Stimulated activated CD8-positive, alpha-beta memory T cell treated with anti-CD3 and anti-CD28 coated beads, Interleukin-12 subunit alpha, Interleukin-12 subunit beta, amount 100 ng/mL, for 24 hours (primary cell): ENCODE data around the gene CDH4.
"Not testable (repeated sequence)": the region's sequence is repeated elsewhere in the genome, so short reads cannot be mapped to it uniquely, and the experiment has no call there.

ENCODE experiments used
- DNase-seq: peaks from one replicate; pipeline ENCODE4 v3.0.0-alpha.2; 2020; ENCODE audit errors: extremely low read depth

Gene CDH4

DNA sequence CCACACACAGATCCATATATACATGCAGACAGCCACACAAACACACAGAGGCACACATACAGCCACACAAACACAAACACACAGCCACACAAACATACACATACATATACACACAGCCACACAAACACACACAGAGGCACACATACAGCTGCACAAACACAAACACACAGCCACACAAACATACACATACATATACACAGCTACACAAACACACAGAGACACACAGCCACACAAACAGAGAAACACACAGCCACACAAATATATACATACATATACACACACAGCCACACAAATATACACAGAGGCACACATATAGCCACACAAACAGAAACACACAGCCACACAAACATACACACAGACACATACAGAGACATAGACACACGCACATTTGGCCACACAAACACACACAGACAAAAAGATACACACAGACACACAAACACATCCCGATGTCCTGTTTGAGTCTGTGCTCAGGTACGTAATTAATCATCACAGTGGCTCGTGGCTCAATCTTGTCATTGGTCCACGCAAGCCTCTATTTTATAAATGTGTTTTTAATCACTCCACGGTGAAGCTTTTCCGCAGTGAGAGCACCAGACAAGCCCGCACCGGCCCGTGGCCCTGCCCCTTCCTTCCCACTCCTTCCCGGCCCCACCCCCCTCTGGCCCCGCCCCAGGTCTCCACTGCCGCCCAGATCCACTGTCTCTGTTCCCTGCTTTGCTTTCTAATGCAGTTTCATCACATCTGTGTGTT, 135.3 kb downstream of the CDH4 start:
- no peak for DNase-seq

DNA sequence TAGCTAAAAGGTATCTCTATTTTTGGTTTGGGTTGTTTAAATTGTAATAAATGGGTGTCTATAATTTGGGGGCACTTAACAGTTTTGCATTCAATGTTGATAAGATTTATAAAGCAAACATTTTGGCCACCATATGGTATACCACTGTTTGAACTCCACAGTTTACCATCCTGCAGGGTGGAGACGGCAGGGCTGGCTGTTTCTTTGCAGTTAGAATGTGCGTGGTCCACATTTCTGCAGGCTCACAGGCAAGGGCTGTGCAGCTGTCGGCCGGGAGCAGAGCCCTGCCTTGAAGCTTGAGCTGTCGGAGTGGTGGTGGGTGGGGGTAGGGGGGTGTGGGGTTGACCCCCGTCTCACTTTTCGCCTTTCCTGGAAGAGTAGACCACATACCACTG, 135.9 kb downstream of the CDH4 start:
- no peak for DNase-seq

DNA sequence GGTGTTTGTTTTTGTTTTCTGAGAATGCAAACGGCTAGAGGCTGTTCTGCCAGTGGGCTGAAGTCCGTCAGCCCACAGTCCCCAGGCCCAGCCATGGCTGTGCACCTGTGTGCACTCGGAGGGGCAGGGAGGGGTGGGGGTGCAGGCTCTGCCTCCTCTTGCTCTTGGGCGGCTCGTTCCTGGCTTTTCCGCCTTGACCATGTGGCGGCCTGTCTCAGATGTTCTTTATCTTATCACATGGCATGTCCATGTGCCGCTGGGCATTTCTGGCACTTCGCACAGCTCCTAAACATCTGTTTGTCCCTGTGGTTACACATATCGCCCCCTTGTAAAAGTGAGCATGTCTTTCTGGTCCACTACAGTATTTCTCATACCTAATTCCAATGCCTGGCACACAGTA, 137.0 kb downstream of the CDH4 start:
- no peak for DNase-seq

DNA sequence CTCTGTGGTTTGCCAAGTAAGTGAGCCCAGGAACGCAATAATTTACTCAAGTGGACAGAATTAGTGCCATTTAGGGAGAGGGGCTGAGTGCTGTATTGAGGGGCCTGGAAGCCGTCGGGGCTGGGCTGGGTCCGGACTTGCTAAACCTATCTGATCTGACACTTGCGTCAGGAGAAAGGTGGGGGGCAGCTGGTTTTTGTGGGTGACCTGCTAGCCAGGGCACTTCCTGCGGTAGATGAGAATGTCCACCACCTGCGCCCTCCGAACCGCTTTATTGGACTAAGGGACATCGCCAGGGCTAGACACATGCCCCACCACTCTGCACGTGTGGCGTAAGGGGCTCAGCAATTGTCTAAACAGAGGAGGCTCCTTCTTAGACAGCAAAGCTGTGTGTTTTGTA, 139.1 kb downstream of the CDH4 start:
- DNase-seq = no peak

DNA sequence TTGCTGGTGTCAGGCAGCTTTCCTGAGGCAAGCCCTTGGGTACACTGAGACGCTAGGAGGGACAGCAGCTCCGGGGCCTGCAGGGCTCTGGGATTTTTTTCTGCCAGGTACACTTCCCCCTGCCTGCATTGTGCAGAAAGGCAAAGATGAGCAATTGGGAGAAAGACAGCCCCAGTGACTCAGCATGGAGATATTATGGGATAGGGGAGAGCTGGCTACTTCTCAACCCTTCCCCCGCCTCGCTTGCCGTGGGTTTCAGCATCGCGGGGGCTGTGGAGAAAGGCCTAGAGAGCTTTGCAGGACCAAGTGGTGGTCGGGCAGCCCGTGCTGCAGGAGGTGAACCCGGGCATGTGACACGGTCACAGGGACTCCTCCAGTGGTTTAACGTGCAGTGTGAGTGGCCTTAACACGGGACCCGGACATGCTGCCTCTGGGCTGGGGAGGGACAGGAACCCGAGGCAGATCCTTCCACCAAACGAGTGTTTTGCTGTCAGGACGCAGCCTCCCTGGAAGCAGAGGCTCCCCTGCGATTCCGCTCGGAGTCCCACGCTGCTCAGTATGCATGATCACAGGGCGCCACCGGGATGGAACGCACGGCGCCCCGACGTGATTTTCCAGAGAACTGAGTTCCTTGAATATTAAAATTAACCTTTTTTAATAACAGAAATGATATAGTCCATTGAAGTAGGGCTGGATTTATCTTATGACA, 139.9 kb downstream of the CDH4 start:
- DNase-seq = no peak

DNA sequence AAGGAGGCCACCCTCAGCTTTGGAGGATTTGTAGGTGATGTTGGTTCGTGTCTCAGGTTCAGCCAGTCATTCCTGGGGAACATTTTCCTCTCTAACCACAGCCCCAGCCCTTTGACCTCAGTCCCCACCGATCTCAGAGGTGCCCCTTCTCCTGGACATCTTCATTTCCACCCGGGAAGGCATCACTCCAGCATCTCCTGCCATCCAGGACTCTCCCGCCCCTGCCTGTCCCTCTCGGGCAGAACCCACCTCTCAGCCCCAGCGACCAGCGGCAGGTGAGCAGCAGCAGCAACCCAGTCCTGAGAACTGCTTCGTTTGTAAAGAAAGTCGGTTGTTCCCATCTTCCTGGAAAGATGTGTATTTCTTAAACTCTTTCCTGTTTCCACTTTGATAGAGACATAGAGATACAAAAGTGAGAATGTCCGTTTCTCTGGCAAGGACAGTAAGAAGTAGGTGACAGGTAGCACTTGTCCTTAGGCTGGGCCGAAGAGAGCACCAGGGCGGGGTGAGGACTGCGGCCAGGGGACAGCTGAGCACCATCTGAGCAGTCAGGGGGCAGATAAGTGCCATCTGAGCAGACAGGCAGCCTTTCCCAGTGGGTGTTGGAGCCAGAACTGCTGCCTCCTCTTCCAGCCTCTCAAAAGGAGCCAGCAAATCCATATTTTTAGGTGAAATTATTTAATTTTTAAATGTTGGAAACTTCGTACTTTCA, 142.2 kb downstream of the CDH4 start:
- no peak for DNase-seq

DNA sequence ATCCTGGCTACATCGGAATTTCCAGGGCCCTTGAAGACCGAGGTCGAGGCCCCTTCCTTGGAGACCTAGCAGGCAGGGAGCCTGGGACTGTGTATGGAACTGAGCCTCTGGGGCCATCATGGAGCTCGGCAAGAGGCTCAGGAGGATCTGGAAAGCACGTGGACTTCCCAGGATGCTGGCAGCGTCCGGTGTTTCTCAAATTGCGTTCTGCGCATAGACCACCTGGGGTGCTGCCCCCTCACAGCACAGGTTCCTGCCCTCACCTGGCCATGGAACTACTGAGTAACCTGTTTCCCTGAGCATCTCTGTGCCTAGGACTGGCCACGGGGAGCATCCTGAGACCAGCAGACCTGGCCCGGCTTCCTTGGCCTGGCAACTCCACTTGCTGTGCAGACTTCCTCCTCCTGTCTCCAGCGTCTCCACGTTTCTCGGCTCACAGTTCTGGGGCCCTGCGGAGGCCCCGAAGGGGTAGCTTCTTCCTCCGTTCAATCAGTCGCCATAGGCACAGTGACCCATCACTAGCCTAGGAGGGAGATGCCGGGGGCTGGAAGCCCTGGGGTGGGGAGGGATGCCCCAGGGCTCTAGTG, 144.3 kb downstream of the CDH4 start:
- DNase-seq = no peak

DNA sequence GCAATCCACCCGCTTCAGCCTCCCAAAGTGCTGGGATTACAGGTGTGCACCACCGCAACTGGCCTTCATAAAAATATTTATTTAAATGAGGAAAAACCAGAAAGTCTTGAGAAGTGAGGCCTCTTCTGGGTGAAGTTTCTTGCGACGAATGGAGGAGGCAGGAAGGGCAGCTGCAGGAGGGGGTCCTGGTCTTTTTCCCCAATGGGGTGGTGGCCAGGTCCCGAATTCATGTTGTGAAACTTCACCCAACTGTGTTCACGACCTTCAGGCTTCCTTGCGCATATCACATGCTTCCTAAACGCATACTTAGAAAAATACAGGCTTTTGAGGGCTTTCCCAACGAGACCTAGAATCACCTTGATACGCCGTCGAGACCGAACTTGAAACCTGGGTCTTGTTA, 145.1 kb downstream of the CDH4 start:
- DNase-seq = no peak

DNA sequence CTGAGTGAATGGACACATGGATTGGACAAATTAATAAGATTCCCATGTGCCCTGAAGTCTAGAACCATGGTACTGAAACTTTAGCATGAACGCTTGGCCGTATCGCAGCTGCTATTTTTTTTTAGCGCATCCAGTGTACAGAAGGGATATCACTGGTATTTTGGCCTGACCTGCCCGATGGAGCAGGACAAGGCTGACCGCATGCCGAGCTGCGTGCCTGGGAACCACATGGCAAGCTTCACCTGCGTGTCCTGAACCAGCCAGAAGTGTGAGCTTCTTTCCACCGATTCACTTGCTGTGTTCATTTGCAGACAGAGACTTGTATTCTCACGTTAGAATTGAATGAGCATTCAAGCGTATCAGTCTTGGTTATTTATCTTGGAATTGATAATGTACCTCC, 145.7 kb downstream of the CDH4 start:
- DNase-seq = no peak

DNA sequence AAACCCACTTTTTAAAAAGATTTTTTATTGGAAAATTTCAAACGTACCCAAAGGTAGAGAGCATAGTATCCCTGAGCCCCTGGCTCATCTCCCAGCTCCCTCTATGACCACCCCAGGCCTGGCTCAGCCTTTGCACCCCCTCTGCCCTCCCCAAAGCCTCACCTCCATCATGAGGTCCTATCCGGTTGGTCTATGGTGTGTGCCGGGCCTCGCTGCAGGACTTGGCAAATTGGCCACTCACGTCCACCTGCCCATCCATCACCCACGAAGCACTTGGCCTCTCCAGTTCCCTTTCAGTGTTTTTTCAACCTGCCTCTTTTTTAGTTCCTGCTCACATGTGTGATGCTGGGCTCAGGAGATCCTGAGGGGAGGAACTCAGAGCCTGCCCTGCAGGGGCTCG, 147.4 kb downstream of the CDH4 start:
- DNase-seq = no peak

DNA sequence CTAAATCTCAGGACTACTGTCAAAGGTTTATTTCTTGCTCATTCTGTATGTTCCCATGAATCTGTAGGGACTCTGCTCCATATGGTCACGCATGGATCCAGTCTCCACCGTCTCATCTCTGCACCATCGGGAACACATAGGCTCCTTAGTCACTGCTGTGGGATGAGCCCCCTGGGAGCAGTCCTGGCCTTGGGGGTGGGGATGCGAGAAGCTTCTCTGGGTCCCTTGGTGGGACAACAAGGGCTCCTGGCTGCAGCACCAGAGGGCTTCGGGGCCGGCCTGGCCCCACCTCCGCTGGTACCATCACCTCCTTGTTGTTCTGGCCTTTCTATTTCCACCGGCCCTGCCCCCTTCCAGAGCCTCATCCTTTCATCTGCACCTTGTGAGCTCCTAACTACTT, 148.4 kb downstream of the CDH4 start:
- DNase-seq = no peak

DNA sequence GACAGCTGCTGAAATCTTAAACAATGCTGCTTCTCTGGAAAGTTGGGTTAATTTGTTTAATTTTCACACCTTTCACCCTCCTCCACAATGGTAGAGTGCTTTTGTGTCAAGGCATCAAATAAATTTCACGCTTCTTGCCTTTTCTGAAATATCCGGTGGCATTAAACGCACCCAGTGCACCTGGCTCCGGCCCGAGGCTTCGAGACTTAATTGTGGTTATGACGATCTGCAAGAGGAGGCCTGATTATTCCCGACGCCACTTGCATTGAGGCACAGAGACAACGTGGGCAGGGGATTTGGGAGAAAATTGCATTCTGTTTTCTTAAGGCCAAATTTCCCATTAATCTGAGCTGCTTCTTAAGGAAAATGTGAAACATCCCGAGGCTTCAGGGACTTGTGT, 152.2 kb downstream of the CDH4 start:
- DNase-seq = no peak

DNA sequence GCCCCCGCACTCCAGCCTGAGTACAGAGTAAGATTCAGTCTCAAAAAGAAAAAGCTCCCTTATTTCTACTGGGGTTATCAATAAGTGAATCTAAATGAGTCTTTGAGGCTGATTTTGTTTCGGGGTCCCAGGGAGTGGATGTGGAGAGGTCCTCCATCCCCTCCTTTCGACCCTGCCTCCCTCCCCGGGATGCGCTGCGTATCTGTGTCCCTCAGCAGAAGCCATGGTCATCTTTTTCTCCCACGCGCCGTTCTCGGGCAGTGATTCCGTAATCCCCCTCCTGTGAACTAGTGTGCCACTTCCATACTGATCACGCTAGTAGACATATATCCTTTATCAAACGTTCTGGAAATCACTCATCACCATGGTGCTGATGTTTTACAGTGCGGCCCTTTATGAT, 152.9 kb downstream of the CDH4 start:
- no peak for DNase-seq

DNA sequence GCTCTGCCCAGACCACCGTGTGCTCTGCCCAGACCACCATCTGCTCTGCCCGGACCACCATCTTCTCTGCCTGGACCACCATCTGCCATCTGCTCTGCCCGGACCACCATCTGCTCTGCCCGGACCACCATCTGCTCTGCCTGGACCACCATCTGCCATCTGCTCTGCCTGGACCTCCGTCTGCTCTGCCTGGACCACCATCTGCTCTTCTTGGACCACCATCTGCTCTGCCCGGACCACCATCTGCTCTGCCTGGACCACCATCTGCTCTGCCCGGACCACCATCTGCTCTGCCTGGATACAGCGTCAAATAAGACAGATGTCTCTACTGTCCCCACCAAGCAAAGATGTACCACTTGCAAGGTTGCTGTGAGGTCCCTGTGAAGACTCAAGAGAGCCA, 154.7 kb downstream of the CDH4 start:
- not testable (repeated sequence) for DNase-seq

DNA sequence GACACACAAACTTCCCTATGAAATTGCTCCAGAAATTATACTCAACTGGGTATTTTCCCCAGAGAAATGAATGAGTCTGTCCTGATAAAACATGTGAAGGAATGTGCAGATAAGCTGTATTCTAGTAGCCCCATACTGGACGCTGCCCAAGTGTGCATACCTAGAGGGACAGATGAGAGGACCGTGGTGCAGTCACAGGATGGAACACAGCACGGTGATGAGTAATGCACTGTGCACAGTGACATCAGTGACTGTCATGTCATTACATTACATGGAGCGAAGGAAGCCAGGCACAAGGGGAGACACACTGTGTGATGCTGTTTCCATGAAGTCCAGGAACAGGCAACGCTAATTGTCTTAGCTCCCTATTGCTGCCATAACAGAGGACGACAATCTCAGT, 155.5 kb downstream of the CDH4 start:
- no peak for DNase-seq

DNA sequence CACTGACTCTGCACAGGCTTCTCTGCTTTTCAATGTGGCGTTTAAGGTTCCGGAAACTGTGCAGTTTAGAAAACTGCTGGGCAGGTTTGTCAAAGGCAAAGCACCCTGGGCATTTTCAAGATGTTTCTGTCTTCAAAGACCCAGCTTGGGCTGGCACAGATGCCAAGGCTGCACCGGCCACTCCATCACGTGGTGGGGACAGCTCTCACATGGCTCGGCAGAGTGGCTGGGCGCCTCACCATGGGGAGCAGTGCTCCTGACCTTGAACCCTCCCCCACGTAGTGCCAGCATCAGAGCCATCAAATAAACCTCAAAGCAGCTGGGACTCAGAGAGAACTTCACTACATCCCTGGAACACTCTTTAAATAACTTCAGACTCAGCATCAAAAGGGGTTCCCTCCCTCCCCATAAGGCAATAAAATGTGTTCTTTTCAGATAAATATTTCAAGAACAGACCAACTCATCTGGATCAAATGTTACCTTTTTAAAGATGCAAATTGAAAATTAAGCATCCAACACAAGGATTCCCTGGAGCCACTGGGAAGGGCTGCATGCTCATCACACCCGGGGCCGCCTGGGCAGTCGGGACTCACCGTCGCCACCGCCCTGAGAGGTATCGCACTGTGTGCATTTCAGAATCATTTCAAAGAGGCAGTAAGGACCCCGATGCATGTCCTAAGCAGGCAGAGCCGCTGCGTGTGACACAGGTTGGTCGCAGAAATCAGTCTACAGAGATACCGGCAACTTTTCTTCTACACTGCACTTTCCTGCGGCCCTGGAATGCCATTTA, 157.1 kb downstream of the CDH4 start:
- DNase-seq = no peak

DNA sequence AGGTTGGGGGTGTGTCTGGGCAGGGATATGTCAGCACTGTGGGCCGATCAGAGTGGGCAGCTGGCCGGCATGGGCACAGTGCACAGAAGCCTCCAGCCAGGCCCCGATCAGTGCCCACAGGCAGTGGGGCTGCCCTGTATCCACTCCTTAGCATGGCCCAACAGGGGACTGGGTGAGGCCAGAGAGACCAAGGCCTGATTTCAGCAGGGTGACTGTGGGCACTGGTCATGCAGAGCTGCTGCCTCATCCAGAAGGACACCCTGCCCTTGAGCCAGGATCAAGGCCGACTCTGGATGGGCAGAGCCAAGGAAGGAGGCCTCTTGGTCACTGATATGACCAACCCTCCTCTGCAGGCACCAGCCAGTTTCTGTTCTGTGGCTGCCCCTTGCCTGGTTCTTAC, 159.7 kb downstream of the CDH4 start:
- DNase-seq = no peak

DNA sequence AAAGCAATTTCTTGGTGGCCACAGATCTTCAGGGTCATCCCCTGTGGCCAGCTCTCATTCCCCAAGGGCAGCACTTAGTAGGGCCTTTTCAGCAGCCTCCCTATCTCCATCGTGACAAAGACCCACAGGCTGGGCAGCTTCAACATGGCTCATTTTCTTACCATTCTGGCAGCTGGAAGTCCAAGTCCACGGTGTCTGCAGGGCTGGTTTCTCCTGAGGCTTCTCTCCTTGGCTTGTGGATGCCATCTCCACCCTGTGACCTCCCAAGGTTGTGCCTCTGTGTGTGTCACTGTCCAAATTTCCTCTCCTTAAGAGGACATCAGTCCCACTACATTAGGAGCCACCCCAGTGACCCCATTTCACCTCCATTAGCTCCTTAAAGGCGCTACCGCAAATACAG, 161.7 kb downstream of the CDH4 start:
- DNase-seq = no peak

DNA sequence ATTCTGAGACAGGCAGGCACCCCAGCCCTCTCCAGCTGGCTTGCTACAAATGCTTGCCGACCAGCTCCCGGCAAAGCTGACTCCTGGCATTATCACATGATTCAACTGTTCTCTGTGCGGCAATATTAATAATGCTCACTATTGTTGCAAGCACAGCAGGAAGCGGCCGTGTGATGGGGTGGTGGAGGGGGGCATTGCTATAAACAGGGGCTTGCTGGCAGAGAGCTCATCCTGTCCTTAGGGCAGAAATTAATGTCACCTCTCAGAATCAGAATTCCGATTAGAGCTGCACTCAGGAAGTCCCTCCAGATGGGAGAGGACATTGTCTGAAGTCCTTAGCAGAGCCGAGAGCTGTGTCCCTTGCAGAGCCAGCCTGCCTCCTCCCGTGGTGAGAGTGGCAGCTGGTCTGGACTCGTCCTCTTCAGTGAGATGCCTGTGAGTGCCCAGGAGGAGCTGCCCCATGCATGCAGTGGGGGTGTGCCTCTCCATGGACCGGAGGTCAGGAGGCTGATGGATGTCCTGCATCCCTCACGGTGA, 162.5 kb downstream of the CDH4 start:
- no peak for DNase-seq

DNA sequence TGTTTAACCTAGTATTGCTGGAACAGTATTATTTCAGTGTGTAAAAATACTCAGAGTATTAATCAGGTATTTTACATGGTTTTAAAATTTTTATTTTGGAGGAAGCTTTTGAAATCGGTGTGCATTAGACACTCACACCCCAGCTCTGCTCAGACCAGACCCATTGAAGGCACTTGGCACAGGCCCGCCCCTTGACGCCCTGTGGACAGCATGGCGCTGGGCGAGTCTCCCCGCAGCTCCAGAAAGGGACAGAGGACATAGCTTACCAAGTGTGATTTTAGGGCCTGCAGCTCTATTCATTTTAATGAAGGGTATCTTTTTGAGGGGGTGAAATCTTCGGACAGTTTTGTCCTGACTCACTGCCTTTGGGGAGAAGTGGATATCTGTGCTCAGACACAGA, 164.5 kb downstream of the CDH4 start:
- no peak for DNase-seq

DNA sequence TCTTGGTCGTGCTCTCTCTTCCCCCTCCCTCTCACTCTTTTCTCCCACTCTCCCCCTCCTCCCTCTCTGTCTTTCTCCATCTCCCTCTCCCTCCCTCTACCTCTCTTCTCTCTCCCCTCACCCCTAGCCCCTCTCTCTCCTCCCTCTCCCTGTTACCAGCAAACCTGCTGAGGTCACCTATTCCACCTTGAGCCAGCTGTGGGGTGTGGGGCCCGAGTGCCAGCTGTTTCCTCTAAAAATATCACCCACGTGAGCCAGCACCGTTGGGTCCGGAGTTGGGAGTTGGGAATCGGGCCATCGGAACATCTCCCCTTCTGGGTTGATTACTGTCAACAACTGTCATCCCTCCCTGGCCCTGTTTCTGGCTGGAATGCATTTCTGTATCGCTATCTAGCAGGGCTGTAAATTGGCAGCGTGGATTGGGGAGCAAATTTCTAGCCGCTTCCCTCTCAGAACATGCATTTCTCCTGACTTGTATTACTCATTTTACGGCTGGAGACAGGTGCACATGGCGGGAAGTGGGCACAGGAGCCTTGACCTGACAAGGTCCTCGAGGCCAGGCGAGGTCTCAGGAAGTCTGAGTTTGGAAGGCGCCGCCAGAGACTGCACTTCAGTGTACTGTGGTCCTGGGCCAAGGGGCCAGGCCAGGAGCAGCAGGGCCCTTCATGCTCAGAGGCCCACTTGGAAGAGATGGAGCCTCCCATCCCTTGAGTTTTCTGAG, 165.3 kb downstream of the CDH4 start:
- no peak for DNase-seq
